HT1080 (cell line): ENCODE results near the gene PIP5KL1. TPM values are rescaled to one million over a fixed set of nuclear protein-coding genes. Genes with fewer than 3 reads are reported as not detected.
"Not testable (repeated sequence)": the region's sequence is repeated elsewhere in the genome, so short reads cannot be mapped to it uniquely, and the experiment has no call there.

Experiments
- DNase-seq: peaks from one replicate; pipeline ENCODE4 v3.0.0-alpha.2; 2015; ENCODE audit warnings: low read depth
- total RNA-seq: library from RNA; depleted of rRNA; stranded (reverse); fragments of >200 nt; shearing (Covaris generic); gene quantifications from 2 replicates; pipeline ENCODE4 v1.2.3, GENCODE V29; 2014

Gene PIP5KL1
- total RNA-seq, 1 experiment from 2014 or later: 0.98 TPM

DNA sequence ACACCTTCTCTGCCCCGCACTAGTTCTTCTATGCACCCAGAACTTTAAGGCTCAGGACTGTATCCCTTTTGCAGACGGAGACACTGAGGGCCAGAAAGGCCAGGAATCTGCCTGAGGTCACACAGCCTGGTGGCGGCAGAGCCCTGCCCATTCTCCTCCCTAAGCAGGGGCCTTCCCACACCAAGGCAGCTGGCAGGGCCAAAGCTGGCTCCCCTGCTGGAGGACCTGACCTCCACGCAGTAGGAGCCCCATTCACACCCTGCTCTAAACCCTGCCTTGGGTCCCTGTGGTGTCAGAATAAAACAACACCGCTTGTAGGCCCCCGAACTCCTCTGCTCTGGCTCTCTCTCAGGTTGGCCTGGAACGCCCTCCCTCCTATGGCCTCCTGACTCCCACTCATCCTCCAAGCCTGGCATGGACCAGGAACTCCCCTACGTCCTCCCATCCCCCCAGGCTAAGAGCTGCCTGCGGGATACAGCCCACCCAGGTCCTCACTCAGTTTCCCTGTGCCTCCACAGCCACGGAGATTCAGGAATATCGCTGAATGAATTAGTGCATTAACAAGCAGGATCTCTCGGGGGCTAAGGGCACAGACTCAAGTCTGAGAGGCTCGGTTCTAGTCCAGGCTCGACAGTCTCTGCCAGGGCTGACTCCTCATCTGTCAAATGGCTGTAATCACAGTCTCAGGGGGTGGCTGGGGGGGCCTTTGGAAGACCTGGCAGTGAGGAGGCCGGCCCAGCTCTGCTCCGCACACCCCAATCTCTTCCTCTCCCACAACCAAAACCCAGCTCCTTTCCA is 34.0 kb downstream of the PIP5KL1 start:
- no peak for DNase-seq

GRCh38 chr9:127895811-127896210 is 34.8 kb downstream of the PIP5KL1 start:
- DNase-seq: no peak

DNA sequence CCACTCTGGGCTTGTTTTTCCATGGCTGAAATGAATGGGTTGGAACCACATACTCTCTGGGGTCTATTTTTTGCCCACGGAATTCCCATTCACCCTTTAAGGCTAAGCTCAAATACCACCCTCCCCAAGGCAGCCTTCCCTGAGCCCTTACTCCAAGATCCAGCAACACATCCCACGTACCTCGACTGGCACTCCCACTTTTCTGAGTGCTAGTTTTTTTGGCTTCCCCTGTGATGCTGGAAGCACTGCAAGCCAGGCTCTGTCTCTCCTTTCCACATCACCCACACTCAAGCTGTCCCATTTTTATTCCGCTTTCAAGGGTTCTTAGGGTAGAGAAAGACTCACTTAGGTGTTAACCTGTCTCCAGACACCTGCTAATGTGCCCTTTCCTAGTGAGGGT is 37.2 kb downstream of the PIP5KL1 start:
- DNase-seq: no peak

GRCh38 chr9:127892831-127893230 is 37.7 kb downstream of the PIP5KL1 start:
- no peak for DNase-seq

GRCh38 chr9:127890053-127890452 is 40.5 kb downstream of the PIP5KL1 start:
- no peak for DNase-seq

DNA sequence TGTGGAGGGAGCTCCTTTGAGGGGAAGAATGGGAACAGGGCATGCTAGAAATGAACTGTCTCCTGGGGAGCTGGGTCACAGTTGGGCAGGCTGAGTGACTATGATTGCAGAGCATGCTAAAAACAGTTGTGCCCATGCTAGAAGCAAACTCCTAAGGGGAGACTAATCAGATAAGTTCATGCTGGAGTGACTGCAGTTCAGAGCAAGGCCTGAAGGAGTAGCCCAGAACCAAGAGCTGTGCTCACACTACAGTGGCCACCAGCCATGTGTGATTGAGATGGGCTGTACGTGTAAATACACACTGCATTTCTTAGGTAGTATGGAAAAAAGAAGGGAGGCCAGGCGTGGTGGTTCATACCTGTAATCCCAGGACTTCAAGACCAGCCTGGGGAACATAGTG is 42.8 kb downstream of the PIP5KL1 start:
- DNase-seq: no peak

- DNase-seq: peak; percentile 31
Observed at GRCh38 chr9:127886401-127886972, 44.1 kb downstream of the PIP5KL1 start.

DNA sequence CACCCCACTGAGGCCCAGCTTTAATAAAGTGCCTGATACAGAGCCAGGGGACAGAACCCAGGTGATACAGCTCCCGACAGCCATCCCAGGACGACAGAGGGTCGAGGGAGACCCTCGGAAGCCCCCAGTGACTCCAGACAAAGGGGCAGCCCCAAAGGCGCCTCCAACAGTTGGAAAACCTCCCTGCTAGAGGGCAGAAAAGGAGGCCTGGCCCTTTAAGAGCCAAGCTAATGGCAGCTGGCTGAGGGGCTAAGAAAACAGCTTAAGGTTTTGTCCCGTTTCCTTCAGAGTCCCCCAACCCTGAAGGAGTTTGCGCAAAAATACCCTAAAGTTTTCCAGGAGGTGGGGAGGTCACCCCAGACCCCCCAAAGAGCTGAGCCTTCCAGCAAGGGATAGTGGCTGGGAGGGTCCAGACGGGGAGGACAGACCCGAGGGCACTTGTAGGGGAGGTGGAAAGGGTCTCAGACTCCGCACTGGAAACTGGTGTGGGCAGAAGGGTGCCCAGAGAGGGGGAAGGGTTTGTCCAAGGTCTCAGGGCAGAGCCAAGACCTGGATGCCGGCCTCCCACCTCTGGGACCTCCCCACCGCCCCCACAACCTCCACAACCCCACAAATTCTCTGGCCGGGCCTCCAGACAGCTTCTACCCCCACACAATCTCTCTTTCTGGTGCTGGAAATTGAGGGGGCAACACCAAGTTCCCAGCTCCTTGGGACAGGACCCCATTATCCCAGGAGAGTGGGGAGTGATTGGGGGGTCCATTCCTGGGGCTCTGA is 44.9 kb downstream of the PIP5KL1 start:
- DNase-seq: no peak

DNA sequence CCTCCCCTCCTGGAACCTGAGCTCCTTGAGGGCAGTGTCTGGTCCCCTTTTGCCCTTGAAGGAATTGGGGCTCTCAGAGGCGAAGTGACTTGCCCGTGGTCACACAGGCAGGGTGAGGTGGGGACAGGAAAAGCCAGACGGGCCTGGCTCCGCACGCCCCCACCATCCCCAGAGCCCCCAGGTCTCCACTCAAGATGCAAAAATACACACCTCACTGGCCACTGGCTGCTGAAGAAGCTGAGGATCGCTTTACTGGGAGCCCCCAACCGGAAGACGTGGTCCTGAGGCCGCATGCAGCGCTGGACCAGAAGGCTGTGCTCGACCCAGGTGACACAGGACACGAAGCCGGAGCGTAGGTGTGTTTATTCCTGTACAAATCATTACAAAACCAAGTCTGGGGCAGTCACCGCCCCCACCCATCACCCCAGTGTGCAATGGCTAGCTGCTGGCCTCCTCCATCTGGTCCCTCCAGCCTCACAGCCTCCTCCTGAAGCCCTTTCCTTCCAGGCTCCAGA is 45.5 kb downstream of the PIP5KL1 start:
- DNase-seq: no peak

GRCh38 chr9:127884427-127884911 is 46.1 kb downstream of the PIP5KL1 start:
- no peak for DNase-seq

DNA sequence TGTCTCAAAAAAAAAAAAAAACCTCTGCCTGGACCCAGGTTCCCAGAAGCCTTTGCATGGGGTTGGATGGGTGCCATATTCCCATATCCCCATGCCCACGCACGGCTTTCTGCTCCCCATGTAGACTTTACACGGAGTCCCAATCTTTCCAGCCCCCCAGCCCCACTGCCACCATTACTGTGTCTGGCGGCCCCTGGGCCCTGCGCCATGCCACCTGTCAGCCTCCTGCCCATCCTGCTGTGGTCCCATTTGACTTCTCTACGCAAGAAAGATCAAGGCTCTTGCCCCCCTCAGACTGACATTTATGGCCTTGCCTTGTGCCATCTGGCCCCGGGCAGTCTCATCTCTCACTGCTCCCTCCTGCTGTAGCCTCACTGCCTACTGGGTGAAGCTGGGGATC is 46.6 kb downstream of the PIP5KL1 start:
- DNase-seq: no peak

- not testable (repeated sequence) for DNase-seq
Observed at GRCh38 chr9:127881715-127882114, 48.9 kb downstream of the PIP5KL1 start.

DNA sequence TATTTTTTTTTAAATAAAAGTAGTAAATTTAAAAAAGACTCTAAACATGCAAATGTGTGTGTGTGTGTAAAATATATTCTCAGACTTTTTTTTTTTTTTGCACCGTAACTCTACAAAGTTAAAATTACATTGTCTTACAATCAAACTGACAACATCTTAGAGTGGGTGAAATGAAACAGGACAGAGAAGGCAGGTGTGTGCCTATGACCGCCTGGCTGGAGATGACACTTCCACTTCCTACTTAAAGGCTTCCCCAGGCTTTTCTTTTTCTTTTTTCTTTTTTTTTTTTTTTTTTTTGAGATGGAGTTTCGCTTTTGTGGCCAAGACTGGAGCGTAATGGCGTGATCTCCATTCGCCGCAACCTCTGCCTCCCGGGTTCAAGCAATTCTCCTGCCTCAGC is 50.4 kb downstream of the PIP5KL1 start:
- DNase-seq: no peak

DNA sequence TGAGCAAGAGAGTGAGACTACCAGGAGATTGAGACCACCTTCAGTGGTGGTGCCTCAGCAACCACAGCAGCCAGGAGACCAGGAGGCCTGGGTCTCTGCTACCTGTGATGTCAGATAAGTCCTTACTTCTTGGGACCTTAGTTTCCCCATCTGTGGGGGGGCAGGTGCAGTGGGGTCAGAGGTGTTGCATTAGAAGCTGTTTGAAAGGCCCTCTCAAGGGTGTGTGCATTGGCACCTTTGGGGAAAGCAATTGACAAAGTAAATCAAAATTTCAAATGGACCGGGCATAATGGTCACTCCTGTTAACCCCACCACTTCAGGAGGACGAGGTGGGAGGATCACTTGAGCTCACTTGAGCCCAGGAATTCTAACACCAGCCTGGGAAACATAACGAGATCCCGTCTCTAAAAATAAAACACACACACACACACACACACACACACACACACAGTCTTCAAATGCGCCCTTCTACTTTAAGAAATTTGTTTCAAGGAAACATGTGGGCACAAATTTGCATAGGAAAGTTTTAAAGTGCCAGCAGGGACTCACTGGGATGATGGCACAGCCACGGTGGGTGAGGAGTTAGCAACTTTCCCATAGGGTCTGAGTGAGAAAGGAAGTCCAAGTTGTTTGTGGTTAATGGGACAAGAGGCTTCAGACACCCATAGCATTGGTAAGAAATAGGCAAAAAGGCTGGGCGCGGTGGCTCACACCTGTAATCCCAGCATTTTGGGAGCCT is 51.8 kb downstream of the PIP5KL1 start:
- no peak for DNase-seq

DNA sequence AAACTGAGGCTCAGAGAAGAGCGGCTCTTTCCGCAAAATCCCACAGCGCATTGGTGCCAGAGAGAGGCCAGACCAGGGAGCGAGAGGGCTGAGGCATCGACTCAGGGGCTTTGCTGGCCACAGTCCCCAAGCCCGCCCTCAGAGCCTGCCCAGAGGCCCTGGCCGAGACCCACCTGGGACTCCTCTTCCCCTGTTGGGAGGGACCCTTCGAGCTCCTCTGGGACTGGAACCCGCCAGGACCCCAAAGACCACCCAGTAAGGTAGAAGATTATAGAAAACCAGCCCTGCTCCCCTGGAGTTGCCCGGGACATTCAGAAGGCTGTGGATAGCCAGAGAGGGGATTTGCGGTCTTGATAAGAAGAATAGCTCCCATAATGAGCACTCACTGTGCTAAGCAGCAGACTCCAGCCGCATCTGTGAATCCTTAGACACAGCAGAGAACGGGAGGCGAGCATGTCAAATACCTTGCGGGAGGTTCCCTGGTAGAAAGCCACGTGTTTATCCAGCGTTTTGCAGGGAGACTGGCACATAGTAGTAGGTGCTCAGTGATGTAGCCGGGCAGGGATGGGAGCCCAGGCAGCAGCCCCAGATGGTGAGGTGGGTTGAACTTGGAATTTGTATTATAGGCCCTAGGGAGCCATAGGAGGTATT is 52.5 kb downstream of the PIP5KL1 start:
- DNase-seq: no peak

GRCh38 chr9:127877566-127877998 is 53.0 kb downstream of the PIP5KL1 start, which contains the start of gene AK1:
Gene AK1 (minus strand): TSS chr9:127877675. CDS start chr9:127874617, 3,058 bp downstream.
- DNase-seq: no peak

GRCh38 chr9:127876764-127877562 is 53.6 kb downstream of the PIP5KL1 start:
- no peak for DNase-seq

DNA sequence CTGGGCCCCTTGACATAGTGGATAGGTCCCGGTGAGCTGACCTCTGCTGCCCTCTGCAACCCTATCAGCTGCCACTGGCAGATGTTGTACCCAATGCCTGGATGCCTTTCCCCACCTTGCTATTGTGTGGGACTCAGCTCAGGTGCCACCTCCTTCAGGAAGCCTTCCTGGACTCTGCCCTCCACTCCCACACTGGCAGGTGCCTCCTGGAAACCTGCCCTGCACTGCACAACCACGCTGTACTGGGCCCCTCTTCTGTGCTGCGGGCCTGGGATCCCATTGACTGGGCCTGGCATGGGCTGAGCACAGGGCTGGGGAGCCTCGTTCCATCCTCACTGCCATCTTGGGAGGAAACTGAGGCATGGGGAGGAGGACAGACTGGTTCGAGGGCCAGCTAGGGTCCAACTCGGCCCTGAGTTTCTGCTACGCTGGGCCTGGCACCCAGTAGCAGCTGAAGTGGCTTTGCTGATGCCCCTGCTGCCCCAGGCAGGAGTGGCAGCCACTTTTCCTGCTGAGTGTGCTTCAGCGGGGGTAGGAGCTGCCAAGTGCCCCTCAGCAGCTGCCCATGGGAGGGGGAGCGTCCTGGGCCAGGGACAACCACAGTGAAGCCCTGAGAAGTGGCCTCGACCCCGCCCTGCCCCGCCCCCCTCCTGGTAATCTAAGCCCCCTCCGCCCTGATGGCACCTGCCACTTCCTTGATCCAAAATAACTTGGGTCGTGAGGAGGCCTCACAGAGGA is 54.4 kb downstream of the PIP5KL1 start:
- no peak for DNase-seq
